Endodermal cell (in vitro differentiated cells): ENCODE measurements around the gene PDZD7. TPM values are rescaled to one million over a fixed set of nuclear protein-coding genes. Genes with fewer than 3 reads are reported as not detected.

Source experiments
- DNase-seq: peaks from one replicate; pipeline ENCODE4 v3.0.0-alpha.2; 2017
- H3K27ac ChIP-seq: 2 replicates; pipeline ENCODE4 v1.5.1; 2013; ENCODE audit warnings: mild to moderate bottlenecking, low read depth, low read length, moderate library complexity
- H3K27me3 ChIP-seq: 2 replicates; pipeline ENCODE4 v1.6.1; 2013; ENCODE audit warnings: mild to moderate bottlenecking, low read length, moderate library complexity; ENCODE audit not compliant: insufficient read depth, control insufficient read depth, poor library complexity, severe bottlenecking
- H3K36me3 ChIP-seq: 2 replicates; pipeline ENCODE4 v1.7.0; 2013; ENCODE audit warnings: mild to moderate bottlenecking, low read length, moderate library complexity; ENCODE audit not compliant: control insufficient read depth, insufficient read depth
- H3K4me1 ChIP-seq: one replicate; pipeline ENCODE4 v1.7.0; 2013; ENCODE audit warnings: low read length; ENCODE audit not compliant: control insufficient read depth, insufficient read depth
- H3K4me3 ChIP-seq: 2 replicates; pipeline ENCODE4 v1.5.1; 2013; ENCODE audit warnings: mild to moderate bottlenecking, low read length, moderate library complexity
- H3K9ac ChIP-seq: 2 replicates; pipeline ENCODE4 v1.6.1; 2013; ENCODE audit warnings: mild to moderate bottlenecking, low read length, moderate library complexity; ENCODE audit not compliant: poor library complexity, severe bottlenecking; ENCODE audit errors: extremely low read depth
- H3K9me3 ChIP-seq: 2 replicates; pipeline ENCODE4 v1.6.1; 2013; ENCODE audit warnings: mild to moderate bottlenecking, low read length, moderate library complexity; ENCODE audit not compliant: control insufficient read depth
- H3K27ac Mint-ChIP-seq: 2 replicates; pipeline ENCODE4 v1.8.0; 2020; ENCODE audit warnings: mixed read lengths
- H3K27me3 Mint-ChIP-seq: 2 replicates; pipeline ENCODE4 v1.8.0; 2021; ENCODE audit warnings: mild to moderate bottlenecking, mixed read lengths; ENCODE audit not compliant: insufficient read depth
- H3K36me3 Mint-ChIP-seq: 2 replicates; pipeline ENCODE4 v1.8.0; 2020; ENCODE audit warnings: low read depth, mixed read lengths
- H3K4me1 Mint-ChIP-seq: 2 replicates; pipeline ENCODE4 v1.8.0; 2020; ENCODE audit warnings: mixed read lengths
- H3K4me3 Mint-ChIP-seq: 2 replicates; pipeline ENCODE4 v1.8.0; 2020; ENCODE audit warnings: mild to moderate bottlenecking, moderate library complexity, mixed read lengths
- H3K9me3 Mint-ChIP-seq: 2 replicates; pipeline ENCODE4 v1.8.0; 2020; ENCODE audit warnings: mild to moderate bottlenecking, mixed read lengths
- WGBS, 2 experiments: methylation state at CpG; one replicate each; pipeline versions ENCODE4 v1.1.5 to v1.1.7; 2013; ENCODE audit warnings: missing lambda C conversion rate in 2 of 2, mixed read lengths in 1 of 2; ENCODE audit not compliant: insufficient coverage in 1 of 2, insufficient read length in 1 of 2; 5-methylcytosine and 5-hydroxymethylcytosine counted together
- total RNA-seq, 2 donors: library from RNA; stranded (reverse); fragmentation: NEBNext Ultra II Directional in 1 of 2; extraction: Animal tissue kit (Norgen Biotek cat#: 25700) in 1 of 2; gene quantifications; 2 replicates in 1 of 2; 3 replicates in 1 of 2; pipeline ENCODE4 v1.2.1, GENCODE V29; 2021
- TF ChIP-seq, protein P1 (sequence below): fragments of 200-600 bp; sonication (generic); conservative IDR thresholded peaks from 2 replicates; pipeline ENCODE4 v1.5.0; 2021; ENCODE audit warnings: antibody characterized with exemption, mild to moderate bottlenecking

PDZD7 gene
- total RNA-seq, 2 donors from 2014 or later: 0.49 to 1.1 TPM

DNA sequence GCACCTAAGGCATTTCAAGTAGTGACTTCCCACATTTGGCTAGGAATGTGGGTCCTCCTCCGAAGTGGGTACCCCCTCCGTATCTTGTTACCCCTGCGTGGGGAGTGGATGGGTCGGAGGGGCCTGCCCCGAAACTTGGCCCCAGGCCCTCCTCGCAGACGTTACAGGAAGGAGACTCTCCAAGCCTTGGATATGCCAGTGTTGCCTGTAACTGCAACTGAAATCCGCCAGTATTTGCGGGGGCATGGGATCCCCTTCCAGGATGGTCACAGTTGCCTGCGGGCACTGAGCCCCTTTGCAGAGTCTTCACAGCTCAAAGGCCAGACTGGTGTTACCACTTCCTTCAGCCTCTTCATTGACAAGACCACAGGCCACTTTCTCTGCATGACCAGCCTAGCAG lies 42.8 kb downstream of the PDZD7 start:
- Mint-ChIP-seq H3K9me3 (no peaks in the 10 kb centered on the region), H3K36me3 (peaks cover 39% of the 10 kb centered on the region), H3K4me1 (peaks cover 9% of the 10 kb centered on the region), H3K27ac (peak overlapping the region; percentile 93), H3K27me3 (no peaks in the 10 kb centered on the region), H3K4me3 (peak overlapping the region; percentile 93)
- H3K36me3 ChIP-seq: peaks cover 40% of the 10 kb centered on the region
- TF ChIP-seq, protein P1, sequence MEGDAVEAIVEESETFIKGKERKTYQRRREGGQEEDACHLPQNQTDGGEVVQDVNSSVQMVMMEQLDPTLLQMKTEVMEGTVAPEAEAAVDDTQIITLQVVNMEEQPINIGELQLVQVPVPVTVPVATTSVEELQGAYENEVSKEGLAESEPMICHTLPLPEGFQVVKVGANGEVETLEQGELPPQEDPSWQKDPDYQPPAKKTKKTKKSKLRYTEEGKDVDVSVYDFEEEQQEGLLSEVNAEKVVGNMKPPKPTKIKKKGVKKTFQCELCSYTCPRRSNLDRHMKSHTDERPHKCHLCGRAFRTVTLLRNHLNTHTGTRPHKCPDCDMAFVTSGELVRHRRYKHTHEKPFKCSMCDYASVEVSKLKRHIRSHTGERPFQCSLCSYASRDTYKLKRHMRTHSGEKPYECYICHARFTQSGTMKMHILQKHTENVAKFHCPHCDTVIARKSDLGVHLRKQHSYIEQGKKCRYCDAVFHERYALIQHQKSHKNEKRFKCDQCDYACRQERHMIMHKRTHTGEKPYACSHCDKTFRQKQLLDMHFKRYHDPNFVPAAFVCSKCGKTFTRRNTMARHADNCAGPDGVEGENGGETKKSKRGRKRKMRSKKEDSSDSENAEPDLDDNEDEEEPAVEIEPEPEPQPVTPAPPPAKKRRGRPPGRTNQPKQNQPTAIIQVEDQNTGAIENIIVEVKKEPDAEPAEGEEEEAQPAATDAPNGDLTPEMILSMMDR: no peak
- WGBS, 2 experiments: 68% methylated on average over 9 to 10 of the region's 10 CpGs
- no peaks in the 10 kb centered on the region for H3K4me1 ChIP-seq
- peak overlapping the region; percentile 92 for H3K4me3 ChIP-seq
- no peaks in the 10 kb centered on the region for H3K27me3 ChIP-seq
- DNase-seq: no peak
- no peaks in the 10 kb centered on the region for H3K9me3 ChIP-seq
- H3K27ac ChIP-seq: no peak overlapping the region
- H3K9ac ChIP-seq: peak overlapping the region; percentile 60

DNA sequence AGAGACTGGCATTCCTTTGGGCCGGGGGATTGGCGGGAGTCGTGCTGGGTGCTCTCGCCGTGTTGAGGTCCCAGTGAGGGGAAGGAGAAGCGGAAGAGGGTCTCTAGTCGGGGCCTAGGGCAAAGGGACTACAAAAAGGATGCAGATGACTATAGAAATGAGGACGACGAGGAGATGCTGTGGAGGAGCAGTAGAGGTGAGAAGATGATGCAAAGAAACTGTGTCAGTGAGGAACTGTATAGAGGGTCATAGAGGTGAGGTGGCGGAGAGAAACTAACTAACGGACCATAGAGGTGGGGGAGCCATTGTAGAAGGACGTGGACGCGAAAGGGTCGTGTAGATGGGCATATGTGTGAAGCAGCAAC lies 43.3 kb downstream of the PDZD7 start:
- H3K27me3 Mint-ChIP-seq: no peaks in the 10 kb centered on the region
- Histone ChIP-seq H3K9ac (peak overlapping the region; percentile 60), H3K27ac (no peak overlapping the region), H3K9me3 (no peaks in the 10 kb centered on the region), H3K4me3 (peak overlapping the region; percentile 92), H3K36me3 (peaks cover 38% of the 10 kb centered on the region), H3K27me3 (no peaks in the 10 kb centered on the region), H3K4me1 (no peaks in the 10 kb centered on the region)
- peak overlapping the region; percentile 93 for H3K4me3 Mint-ChIP-seq
- H3K36me3 Mint-ChIP-seq: peaks cover 39% of the 10 kb centered on the region
- 0 to 1% methylated on average over 10 to 15 of the region's 15 CpGs for WGBS, 2 experiments
- H3K4me1 Mint-ChIP-seq: peaks cover 9% of the 10 kb centered on the region
- no peaks in the 10 kb centered on the region for H3K9me3 Mint-ChIP-seq
- DNase-seq: no peak
- H3K27ac Mint-ChIP-seq: peak overlapping the region; percentile 93
- TF ChIP-seq, protein P1: no peak

DNA sequence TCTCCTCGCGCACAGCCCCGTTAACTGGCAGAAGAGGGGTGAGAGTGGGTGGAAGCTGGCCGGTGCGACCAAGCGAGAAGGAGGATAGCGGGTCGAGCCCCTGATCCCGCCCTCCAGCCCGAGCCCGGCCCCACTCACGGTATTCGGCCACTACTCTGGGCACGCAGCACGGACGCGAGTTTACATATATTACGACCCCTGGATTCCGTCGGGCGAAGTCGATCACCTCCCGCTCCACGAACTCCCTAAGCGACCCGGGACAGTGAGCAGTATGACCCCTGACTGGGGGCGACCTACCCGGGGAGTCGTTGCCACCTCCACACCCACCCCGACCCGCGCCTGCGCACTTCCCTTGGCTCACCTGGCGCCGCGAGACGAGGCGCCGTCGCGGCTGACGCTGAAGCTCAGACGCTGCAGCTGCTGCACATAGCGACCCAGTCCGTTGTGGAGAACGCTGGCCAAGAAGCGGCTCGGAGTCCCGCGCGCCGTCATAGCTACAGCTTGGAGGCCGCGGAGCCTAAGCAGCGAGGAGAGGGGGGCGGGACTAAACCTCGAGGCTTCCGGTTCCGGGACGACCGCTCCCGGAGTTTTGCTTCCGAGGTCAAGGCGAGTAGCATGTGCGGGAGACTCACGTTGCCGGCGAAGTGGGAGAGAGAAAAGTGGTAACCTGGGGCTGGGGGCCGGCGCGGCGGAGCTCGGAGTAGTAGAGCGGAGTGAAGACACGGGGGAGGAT lies 43.8 kb downstream of the PDZD7 start, which contains the start of the genes MRPL43 and TWNK:
Gene MRPL43, minus strand, starts transcription at position 546 of the 733 bp plus-strand sequence. Its CDS starts 54 bp downstream, at position 492.
Gene TWNK, plus strand, starts transcription at position 592 of the 733 bp plus-strand sequence. CDS start 668 bp downstream, outside the sequence.
- TF ChIP-seq, protein P1: no peak
- 0 to 1% methylated on average over 25 to 75 of the region's 75 CpGs for WGBS, 2 experiments
- H3K27ac ChIP-seq: no peak within 1 kb of the TSS

More for the DNA sequence above, 43.8 kb downstream of the PDZD7 start, which contains the start of the genes MRPL43 and TWNK:
- Histone ChIP-seq H3K36me3 (peaks cover 38% of the 10 kb centered on the region), H3K9me3 (no peaks in the 10 kb centered on the region), H3K4me3 (peak within 1 kb of the TSS; percentile 92), H3K9ac (peak within 1 kb of the TSS; percentile 60), H3K27me3 (no peaks in the 10 kb centered on the region), H3K4me1 (no peaks in the 10 kb centered on the region)
- H3K36me3 Mint-ChIP-seq: peaks cover 42% of the 10 kb centered on the region
- peak; percentile 94 for DNase-seq
- peak within 1 kb of the TSS; percentile 93 for H3K27ac Mint-ChIP-seq
- H3K9me3 Mint-ChIP-seq: no peaks in the 10 kb centered on the region
- no peaks in the 10 kb centered on the region for H3K27me3 Mint-ChIP-seq
- H3K4me3 Mint-ChIP-seq: peak within 1 kb of the TSS; percentile 93
- peaks cover 9% of the 10 kb centered on the region for H3K4me1 Mint-ChIP-seq
